Progenitor cell of endocrine pancreas (in vitro differentiated cells): ENCODE results near the gene CDH11. TPM values are rescaled to one million over a fixed set of nuclear protein-coding genes. Genes with fewer than 3 reads are reported as not detected.

Source experiments
- DNase-seq: peaks from one replicate; pipeline ENCODE4 v3.0.0; 2021; ENCODE audit warnings: low spot score; ENCODE audit not compliant: unreplicated experiment
- H3K27ac Mint-ChIP-seq: 2 replicates; pipeline ENCODE4 v1.8.0; 2021; ENCODE audit warnings: mild to moderate bottlenecking, moderate library complexity, mixed read lengths
- H3K27me3 Mint-ChIP-seq: 2 replicates; pipeline ENCODE4 v1.8.0; 2021; ENCODE audit warnings: mixed read lengths
- H3K36me3 Mint-ChIP-seq: 2 replicates; pipeline ENCODE4 v1.8.0; 2022; ENCODE audit warnings: mixed read lengths; ENCODE audit not compliant: insufficient read depth
- H3K4me1 Mint-ChIP-seq: 2 replicates; pipeline ENCODE4 v1.8.0; 2021; ENCODE audit warnings: low read depth, mixed read lengths
- H3K4me3 Mint-ChIP-seq: 2 replicates; pipeline ENCODE4 v1.8.0; 2021; ENCODE audit warnings: low read depth, mild to moderate bottlenecking, moderate library complexity, mixed read lengths
- H3K9me3 Mint-ChIP-seq: 2 replicates; pipeline ENCODE4 v1.8.0; 2021; ENCODE audit warnings: low read depth, mixed read lengths
- total RNA-seq: library from RNA; stranded (reverse); gene quantifications from 2 replicates; pipeline ENCODE4 v1.2.1, GENCODE V29; 2021
- TF ChIP-seq, protein P1 (sequence below): fragments of 200-600 bp; sonication (generic); IDR thresholded peaks from one replicate; pipeline ENCODE4 v1.5.0; 2021; ENCODE audit warnings: antibody characterized with exemption, mild to moderate bottlenecking; ENCODE audit not compliant: unreplicated experiment

CDH11 gene
- total RNA-seq, 1 donor from 2014 or later: 6.0 TPM

DNA sequence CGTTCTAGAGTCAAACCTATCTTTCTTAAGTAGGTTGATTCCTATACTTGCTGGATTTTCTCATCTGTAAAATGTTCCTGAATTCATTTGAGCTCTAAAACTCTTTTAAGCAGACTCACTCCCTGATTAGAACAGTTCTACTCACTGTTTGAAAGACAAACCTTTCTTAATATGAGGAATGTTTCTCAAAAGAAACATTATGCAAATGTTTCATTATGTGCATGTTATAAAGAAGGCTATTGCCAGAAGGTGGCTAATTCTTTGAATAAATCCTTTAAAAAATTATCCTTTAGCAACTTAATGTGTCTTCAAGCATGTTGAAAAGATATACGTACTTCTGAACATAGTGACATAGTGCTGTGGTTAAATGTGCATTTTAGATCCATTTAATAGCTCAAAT is 124.1 kb downstream of the CDH11 start:
- H3K27me3 Mint-ChIP-seq: no peaks in the 10 kb centered on the region
- H3K36me3 Mint-ChIP-seq: peaks cover 1% of the 10 kb centered on the region
- no peak for DNase-seq
- no peak overlapping the region for H3K27ac Mint-ChIP-seq
- H3K9me3 Mint-ChIP-seq: no peaks in the 10 kb centered on the region
- no peak overlapping the region for H3K4me3 Mint-ChIP-seq
- TF ChIP-seq, protein P1, sequence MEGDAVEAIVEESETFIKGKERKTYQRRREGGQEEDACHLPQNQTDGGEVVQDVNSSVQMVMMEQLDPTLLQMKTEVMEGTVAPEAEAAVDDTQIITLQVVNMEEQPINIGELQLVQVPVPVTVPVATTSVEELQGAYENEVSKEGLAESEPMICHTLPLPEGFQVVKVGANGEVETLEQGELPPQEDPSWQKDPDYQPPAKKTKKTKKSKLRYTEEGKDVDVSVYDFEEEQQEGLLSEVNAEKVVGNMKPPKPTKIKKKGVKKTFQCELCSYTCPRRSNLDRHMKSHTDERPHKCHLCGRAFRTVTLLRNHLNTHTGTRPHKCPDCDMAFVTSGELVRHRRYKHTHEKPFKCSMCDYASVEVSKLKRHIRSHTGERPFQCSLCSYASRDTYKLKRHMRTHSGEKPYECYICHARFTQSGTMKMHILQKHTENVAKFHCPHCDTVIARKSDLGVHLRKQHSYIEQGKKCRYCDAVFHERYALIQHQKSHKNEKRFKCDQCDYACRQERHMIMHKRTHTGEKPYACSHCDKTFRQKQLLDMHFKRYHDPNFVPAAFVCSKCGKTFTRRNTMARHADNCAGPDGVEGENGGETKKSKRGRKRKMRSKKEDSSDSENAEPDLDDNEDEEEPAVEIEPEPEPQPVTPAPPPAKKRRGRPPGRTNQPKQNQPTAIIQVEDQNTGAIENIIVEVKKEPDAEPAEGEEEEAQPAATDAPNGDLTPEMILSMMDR: no peak
- no peaks in the 10 kb centered on the region for H3K4me1 Mint-ChIP-seq

DNA sequence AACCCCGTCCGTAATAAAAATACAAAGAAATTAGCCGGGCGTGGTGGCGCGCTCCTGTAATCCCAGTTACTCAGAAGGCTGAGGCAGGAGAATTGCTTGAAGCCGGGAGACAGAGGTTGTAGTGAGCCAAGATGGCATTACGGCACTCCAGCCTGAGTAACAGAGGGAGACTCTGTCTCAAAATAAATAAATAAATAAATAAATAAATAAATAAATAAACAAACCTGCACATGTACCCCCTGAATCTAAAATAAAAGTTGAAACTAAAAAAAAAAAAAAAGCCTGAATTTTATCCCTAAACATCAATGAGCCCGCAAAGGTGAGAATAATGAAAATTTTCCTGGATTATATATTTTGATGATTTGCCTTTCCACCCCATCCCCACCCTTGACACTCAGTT is 124.7 kb downstream of the CDH11 start:
- no peaks in the 10 kb centered on the region for H3K9me3 Mint-ChIP-seq
- H3K27ac Mint-ChIP-seq: no peak overlapping the region
- no peaks in the 10 kb centered on the region for H3K27me3 Mint-ChIP-seq
- H3K4me3 Mint-ChIP-seq: no peak overlapping the region
- peaks cover 1% of the 10 kb centered on the region for H3K36me3 Mint-ChIP-seq
- TF ChIP-seq, protein P1: no peak
- DNase-seq: no peak
- no peaks in the 10 kb centered on the region for H3K4me1 Mint-ChIP-seq

DNA sequence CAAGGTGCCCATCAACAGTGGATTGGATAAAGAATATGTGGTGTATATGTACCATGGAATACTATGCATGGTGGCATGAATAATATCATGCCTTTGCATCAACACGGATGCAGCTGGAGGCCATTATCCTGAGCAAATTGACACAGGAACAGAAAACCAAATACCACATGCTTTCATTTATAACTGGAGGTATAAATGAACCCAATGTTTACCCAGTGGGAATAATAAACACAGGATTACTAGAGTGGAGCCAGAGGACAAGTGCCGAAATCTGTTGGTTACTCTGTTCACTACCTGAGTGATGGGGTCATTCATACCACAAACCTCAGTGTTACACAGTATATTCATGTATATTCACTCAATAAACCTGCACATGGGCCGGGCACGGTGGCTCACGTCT is 125.2 kb downstream of the CDH11 start:
- H3K4me3 Mint-ChIP-seq: no peak overlapping the region
- TF ChIP-seq, protein P1: no peak
- no peaks in the 10 kb centered on the region for H3K9me3 Mint-ChIP-seq
- H3K27me3 Mint-ChIP-seq: no peaks in the 10 kb centered on the region
- H3K36me3 Mint-ChIP-seq: peaks cover 1% of the 10 kb centered on the region
- DNase-seq: no peak
- no peak overlapping the region for H3K27ac Mint-ChIP-seq
- no peaks in the 10 kb centered on the region for H3K4me1 Mint-ChIP-seq

DNA sequence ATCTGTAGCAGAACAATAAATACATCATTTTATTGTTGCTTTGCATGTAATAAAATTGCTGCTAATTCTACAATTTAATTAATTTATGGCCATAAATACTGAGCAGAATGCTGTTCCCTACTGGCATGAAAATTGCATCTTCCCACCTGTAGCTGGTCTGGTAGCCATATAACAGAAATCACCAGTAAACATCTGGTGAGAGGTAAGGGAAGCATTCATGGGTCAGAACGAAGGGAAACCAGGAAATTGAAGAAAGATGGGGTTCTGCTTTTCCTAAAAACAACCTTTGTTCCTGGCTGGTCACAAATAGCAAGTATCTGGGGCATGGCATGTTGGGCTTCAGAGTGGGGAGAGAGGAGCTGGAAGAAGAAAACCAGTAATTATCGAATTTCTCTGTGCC is 128.4 kb downstream of the CDH11 start:
- Mint-ChIP-seq H3K36me3 (peaks cover 1% of the 10 kb centered on the region), H3K4me1 (no peaks in the 10 kb centered on the region), H3K4me3 (no peak overlapping the region), H3K27ac (no peak overlapping the region), H3K9me3 (no peaks in the 10 kb centered on the region), H3K27me3 (no peaks in the 10 kb centered on the region)
- no peak for DNase-seq
- TF ChIP-seq, protein P1: no peak

DNA sequence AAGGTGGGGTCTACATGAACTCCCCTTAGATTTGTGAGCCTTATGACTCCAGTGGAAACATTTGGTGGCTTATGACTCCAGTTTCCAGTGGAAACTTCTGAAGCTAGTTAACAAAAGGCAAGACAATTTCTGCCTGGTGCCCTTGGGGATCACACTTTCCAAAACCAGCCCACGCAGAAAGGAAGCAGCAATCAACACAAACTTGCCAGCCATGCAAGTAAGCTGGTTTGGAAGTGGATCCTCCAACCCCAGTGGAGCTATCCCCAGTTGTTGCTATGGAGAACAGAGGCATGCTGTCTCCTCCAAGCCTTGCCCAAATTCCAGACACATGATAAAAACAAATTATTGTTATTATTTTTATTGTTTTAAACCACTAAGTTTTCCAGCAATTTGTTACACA is 130.9 kb downstream of the CDH11 start:
- Mint-ChIP-seq H3K9me3 (no peaks in the 10 kb centered on the region), H3K4me3 (no peak overlapping the region)
- TF ChIP-seq, protein P1: no peak

More for the DNA sequence above, 130.9 kb downstream of the CDH11 start:
- Mint-ChIP-seq H3K27ac (no peak overlapping the region), H3K36me3 (peaks cover 1% of the 10 kb centered on the region), H3K27me3 (no peaks in the 10 kb centered on the region), H3K4me1 (no peaks in the 10 kb centered on the region)
- no peak for DNase-seq
